Subcutaneous abdominal adipose tissue (tissue), 5 donors: ENCODE results near the gene SEMA3E.

Source experiments
- H3K27ac ChIP-seq: one replicate; pipeline ENCODE4 v1.7.0; 2013; ENCODE audit warnings: low read depth, mild to moderate bottlenecking, inconsistent platforms, low read length, moderate library complexity
- H3K27me3 ChIP-seq, 5 donors: one replicate each; pipeline ENCODE4 v1.7.0; 2013; ENCODE audit warnings: low read length in 5 of 5, inconsistent platforms in 1 of 5; ENCODE audit not compliant: control insufficient read depth in 5 of 5, insufficient read depth in 4 of 5
- H3K36me3 ChIP-seq, 5 donors: one replicate each; pipeline ENCODE4 v1.7.0; 2013; ENCODE audit warnings: low read length in 5 of 5; ENCODE audit not compliant: control insufficient read depth in 5 of 5, insufficient read depth in 5 of 5
- H3K4me1 ChIP-seq, 5 donors: one replicate each; pipeline ENCODE4 v1.7.0; 2013; ENCODE audit warnings: low read length in 5 of 5, mild to moderate bottlenecking in 3 of 5, moderate library complexity in 1 of 5; ENCODE audit not compliant: control insufficient read depth in 5 of 5, insufficient read depth in 5 of 5
- H3K4me3 ChIP-seq, 5 donors: one replicate each; pipeline ENCODE4 v1.7.0; 2013; ENCODE audit warnings: low read length in 5 of 5, low read depth in 1 of 5
- H3K9ac ChIP-seq, 5 donors: one replicate each; pipeline ENCODE4 v1.7.0; 2013; ENCODE audit warnings: low read length in 5 of 5, mild to moderate bottlenecking in 4 of 5, moderate library complexity in 3 of 5
- H3K9me3 ChIP-seq, 5 donors: one replicate each; pipeline ENCODE4 v1.7.0; 2013; ENCODE audit warnings: low read length in 5 of 5; ENCODE audit not compliant: control insufficient read depth in 5 of 5
- donor health status: healthy.
- donor health status: healthy.
- donor health status: healthy.
- donor health status: healthy.
- donor health status: healthy.

The SEMA3E gene

DNA sequence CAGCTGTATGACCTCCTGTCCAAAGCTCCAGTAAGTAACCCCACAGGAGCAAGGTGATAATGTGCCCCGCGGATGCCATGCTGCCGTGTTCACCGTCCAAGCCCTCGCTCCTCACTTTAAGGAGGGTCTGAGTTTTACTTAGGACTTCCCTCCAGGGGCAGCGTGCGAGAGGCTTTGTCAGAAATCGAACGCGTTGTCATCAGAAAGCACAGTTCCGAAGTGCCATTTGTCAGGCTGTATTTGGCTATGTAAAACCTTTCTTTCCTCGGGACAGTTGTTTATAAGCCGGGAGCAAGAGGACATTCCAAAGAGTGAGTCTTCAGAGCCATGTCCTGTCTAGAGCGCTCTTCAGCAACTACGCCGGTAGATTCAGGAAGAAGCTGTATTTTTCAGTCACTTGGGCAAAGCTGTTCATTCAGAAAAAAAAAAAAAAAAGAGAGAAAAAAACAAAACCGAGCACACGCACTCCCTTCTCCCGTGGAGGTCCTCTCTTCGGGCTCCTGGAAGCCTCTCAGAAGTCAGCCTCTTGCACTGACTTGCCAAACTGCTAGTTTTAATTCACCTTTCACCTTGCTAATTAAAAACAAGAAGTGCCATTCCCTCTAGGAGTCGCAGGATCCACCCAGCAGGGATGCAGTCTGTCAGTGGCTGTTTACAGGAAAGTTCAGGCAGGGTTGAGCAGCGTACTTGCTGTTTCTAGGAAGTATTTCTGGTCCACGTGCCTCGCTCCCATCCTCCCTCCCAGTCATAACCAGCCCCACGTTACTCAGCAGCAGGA lies at the start of gene SEMA3E:
SEMA3E (minus strand) TSS at position 676 of the 778 bp plus-strand sequence.
- Histone ChIP-seq H3K27ac (no peak within 1 kb of the TSS), H3K4me3 (peak within 1 kb of the TSS; percentile 55 to 85 (median 64)), H3K36me3 (no peaks in the 10 kb centered on the region), H3K9me3 (peaks cover 0 to 3% (median 0%) of the 10 kb centered on the region in 5 donors), H3K4me1 (peaks cover 0 to 12% (median 8%) of the 10 kb centered on the region in 5 donors), H3K9ac (peak within 1 kb of the TSS in 4 of 5 donors; percentile 22 to 64 (median 56)), H3K27me3 (no peaks in the 10 kb centered on the region)

DNA sequence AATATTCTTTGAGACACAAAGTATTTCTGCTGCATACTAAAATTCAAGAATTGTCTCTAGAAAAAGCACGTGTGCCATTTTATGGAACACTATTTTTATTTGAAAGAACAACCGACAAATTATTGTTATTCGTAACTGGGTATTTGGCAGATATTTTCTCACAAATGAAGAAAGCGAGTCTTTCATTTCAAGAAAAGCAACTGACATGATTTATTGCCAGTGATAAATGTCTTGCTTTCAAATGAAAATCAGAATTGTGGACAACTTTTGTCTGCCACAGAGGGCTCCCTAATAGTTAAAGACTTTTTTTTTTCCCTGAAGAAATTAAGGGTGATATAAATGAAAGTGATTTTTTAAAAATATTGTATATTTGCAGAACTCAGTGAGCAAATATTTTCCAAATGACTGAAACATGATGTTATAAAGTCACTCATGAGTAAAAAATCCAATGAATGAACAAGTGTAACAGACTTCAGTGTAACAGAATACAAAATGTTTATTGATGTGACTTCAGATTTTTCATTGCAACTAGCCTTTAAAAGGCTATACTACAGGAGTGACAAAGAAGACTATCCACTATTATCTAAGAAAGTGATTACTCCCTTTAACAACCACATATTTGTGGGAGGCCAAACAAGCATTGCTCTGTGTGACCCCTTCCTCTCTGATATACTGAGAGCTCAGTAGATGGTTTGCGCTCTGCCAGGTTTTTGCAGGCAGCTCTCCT lies 49.0 kb upstream of the SEMA3E start:
- Histone ChIP-seq H3K36me3 (no peaks in the 10 kb centered on the region), H3K4me1 (peaks cover 0 to 8% (median 0%) of the 10 kb centered on the region in 5 donors), H3K27ac (no peak overlapping the region), H3K9me3 (no peaks in the 10 kb centered on the region), H3K4me3 (no peak overlapping the region), H3K9ac (no peak overlapping the region), H3K27me3 (no peaks in the 10 kb centered on the region)

DNA sequence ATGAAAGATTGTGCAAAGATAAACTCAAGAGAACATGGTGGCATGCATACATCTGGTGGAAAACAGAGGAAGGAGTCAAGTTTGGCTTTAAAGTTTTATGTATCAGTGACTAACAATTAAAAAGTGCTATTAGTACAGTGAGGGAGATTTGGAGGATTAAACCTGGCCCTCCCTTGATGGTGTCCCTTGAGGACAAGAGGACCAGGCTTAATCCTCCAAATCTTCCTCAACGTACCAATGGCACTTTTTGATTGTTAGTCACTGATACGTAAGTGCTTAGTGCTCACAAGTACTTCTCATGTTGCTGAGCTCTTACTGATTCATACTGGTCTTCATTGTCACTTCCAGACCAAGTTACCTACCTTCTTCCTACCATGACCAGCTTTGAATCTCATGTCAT lies 47.2 kb upstream of the SEMA3E start:
- no peak overlapping the region for H3K27ac ChIP-seq
- H3K4me1 ChIP-seq = no peaks in the 10 kb centered on the region
- no peak overlapping the region for H3K9ac ChIP-seq
- no peak overlapping the region for H3K4me3 ChIP-seq
- H3K27me3 ChIP-seq = no peaks in the 10 kb centered on the region
- H3K9me3 ChIP-seq = no peaks in the 10 kb centered on the region
- H3K36me3 ChIP-seq = no peaks in the 10 kb centered on the region

DNA sequence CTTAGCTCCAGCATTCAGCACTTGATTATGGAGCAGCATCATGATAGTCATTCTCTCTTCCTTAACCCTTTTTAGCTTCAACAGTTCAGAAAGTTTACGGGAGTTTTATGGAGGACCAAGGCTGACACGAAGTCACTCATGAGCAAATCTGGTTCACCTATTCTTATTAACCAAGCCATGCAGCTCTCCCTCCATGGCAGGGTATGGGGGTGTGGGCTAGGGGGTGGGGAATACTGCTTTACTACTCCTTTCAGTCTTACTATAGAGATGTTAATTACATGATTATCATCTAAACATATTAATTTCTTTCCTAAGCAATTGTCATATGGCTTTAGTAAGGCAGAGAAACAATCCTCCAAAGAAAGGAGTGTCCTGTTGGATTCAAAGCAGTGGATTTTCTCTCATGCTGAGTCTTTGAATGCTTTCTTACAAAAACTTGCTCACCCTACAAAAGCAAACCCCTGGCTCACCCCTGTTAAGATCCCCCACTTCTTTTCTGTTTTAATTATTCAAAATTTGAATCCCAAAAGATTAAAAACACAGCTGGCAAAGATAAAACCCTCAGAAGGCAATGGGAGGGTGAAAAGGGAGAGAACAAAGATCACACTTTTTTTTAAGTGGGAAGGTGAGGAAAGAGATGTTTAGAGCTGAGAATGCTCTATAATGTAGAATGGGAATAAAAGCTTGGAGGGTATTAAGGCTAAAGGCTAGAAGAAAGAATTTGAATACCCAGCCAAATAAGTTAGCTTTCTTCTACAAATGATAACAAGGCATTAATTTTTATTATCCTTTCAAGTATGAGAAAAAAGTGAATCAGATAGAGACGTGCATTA lies 46.4 kb upstream of the SEMA3E start:
- H3K27me3 ChIP-seq = no peaks in the 10 kb centered on the region
- H3K4me3 ChIP-seq = no peak overlapping the region
- no peaks in the 10 kb centered on the region for H3K36me3 ChIP-seq
- H3K27ac ChIP-seq = no peak overlapping the region
- no peaks in the 10 kb centered on the region for H3K9me3 ChIP-seq
- no peaks in the 10 kb centered on the region for H3K4me1 ChIP-seq
- no peak overlapping the region for H3K9ac ChIP-seq

DNA sequence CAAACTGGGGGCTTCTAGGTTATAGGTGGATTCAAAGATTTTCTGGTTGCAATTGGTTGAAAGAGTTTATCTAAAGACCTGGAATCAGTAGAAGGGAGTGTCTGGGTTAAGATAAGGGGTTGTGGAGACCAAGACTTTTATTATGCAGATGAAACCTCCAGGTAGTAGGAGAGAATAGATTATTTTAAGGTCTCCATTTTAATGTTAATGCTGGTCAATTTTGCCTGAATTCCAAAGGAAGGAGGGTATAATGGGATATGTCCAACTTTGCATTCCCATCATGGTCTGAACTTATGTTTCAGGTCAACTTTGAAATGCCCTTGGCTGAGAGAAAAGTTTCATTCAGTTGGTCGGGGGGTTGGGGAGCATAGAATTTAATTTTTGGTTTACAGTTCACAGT lies 44.3 kb upstream of the SEMA3E start:
- Histone ChIP-seq H3K9ac (no peak overlapping the region), H3K27ac (no peak overlapping the region), H3K4me3 (no peak overlapping the region), H3K9me3 (no peaks in the 10 kb centered on the region), H3K36me3 (no peaks in the 10 kb centered on the region), H3K27me3 (no peaks in the 10 kb centered on the region), H3K4me1 (no peaks in the 10 kb centered on the region)

DNA sequence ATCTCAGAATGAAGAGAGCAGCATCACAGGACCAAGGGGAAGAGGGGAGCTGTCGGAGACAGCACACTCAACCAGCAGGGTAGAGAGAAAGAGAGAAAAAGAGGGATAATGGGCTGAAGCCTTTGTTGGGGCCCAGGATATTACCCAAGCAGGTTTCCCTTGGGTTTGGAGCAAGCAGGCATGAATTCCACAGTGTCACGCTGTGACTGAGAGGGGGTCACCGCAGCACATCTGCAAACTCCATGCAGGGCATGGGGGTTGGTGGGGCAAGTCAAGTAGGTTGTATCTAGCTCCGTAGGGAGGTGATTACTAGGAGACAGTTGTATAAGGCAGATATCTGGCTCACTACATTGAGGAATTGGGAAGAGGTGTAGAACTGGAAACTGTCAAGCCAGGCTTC lies 42.2 kb upstream of the SEMA3E start:
- no peaks in the 10 kb centered on the region for H3K27me3 ChIP-seq
- no peaks in the 10 kb centered on the region for H3K9me3 ChIP-seq
- H3K27ac ChIP-seq = no peak overlapping the region
- no peak overlapping the region for H3K9ac ChIP-seq
- no peak overlapping the region for H3K4me3 ChIP-seq
- no peaks in the 10 kb centered on the region for H3K4me1 ChIP-seq
- H3K36me3 ChIP-seq = no peaks in the 10 kb centered on the region

DNA sequence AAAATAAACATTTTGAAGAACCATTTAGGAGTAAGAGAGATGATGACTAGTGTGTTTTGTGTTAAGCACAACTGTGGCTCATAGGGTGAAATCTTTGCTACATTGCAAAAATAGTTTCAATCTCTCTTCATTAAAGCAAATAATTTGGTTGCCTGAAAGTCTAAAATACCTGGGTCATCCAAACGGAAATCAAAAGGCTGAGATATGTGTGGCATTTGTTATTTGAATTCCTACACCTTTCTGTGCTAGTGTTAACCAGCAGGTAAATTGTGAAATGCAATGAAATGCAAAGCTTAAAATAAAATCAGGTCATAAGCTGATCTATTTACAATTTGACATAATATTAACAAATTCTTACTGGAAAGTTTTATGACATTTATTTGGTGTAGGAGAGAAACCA lies 40.9 kb upstream of the SEMA3E start:
- no peaks in the 10 kb centered on the region for H3K36me3 ChIP-seq
- H3K4me3 ChIP-seq = no peak overlapping the region
- no peaks in the 10 kb centered on the region for H3K27me3 ChIP-seq
- H3K4me1 ChIP-seq = no peaks in the 10 kb centered on the region
- no peaks in the 10 kb centered on the region for H3K9me3 ChIP-seq
- no peak overlapping the region for H3K9ac ChIP-seq
- no peak overlapping the region for H3K27ac ChIP-seq

DNA sequence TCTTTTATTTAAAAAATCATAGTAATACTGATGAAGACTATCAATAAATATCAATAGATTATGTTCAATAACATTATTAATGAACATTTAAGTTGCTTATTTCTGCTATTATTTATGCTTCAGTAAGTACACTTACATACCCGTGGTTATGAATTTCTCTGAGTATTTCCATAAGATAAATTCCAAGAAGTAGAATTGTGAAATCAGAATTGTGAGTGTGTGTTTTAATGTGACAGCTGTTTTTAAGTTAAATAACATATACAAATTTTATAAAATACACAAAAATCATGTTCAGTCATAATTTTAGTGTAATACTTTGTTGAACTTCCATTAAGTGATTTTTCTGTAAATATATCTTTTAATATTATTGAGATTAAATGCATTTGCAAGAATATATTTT lies 37.5 kb upstream of the SEMA3E start:
- H3K9me3 ChIP-seq = no peaks in the 10 kb centered on the region
- H3K9ac ChIP-seq = no peak overlapping the region
- H3K27me3 ChIP-seq = no peaks in the 10 kb centered on the region
- no peaks in the 10 kb centered on the region for H3K4me1 ChIP-seq
- no peak overlapping the region for H3K4me3 ChIP-seq
- H3K27ac ChIP-seq = no peak overlapping the region
- H3K36me3 ChIP-seq = no peaks in the 10 kb centered on the region

DNA sequence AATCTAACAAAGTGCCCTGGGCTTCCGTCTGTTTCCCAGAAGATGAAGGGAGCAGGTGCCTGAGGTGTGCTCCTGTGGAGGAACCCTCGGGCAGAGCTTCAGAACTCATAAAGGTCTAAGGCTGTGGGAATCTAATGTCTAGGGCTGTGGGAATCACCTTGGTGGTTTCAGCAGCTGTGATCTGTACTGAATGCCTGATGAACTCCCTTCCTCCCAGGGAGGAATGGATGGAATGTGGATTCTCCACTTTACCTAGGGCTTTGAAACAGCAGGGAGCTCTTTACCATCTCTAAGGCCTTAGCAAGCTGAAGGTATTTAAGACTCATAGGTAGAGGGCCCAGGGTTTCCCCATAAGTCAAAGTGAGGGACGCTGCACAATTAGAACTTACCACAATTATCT lies 36.0 kb upstream of the SEMA3E start:
- H3K27ac ChIP-seq = no peak overlapping the region
- H3K4me3 ChIP-seq = no peak overlapping the region
- no peaks in the 10 kb centered on the region for H3K4me1 ChIP-seq
- no peak overlapping the region for H3K9ac ChIP-seq
- H3K36me3 ChIP-seq = no peaks in the 10 kb centered on the region
- H3K9me3 ChIP-seq = no peaks in the 10 kb centered on the region
- no peaks in the 10 kb centered on the region for H3K27me3 ChIP-seq
